Hematopoietic multipotent progenitor cell treated with erythropoietin and hydrocortisone succinate and interleukin-3 and kit ligand, for 15 days (in vitro differentiated cells): Measurements from ENCODE around the gene KCNIP2.

Experiments used
- DNase-seq: peaks from one replicate; pipeline ENCODE4 v3.0.0-alpha.2; 2015; ENCODE audit warnings: low spot score

KCNIP2 gene

DNA sequence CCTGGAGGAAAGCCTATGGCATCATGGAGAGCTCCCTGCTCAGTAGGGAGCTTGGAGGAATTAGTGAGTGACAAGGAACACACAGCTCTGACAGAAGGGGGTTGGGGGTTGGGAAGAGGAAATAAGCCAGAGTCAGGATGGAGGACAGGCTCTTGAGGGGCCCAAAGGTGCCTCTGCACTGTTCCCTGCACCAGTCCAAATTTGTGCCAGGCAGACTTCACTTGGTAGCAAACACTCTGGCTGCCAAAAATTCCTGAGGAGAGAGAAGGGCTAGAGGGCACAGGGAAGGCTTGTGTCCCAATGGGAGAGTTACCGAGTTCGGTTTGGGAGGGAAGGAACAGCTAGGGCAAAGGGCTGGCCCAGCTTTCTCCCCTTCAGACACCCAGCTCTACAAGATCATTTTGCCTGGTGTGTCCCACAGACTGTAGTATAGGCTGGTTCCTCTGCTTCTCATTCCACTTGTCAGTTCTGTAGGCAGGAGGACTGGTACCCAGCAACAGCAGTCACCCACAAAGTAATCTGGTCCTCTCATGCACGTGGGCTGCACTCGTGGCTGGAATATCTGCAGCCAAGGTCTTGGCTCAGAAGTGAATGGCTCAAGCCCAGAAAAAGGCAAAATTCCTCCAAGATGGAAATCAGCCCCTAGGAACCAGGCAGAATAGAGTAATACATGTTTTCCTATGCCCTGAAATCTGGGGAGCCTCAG is 8.0 kb upstream of the KCNIP2 start:
- DNase-seq: no peak

DNA sequence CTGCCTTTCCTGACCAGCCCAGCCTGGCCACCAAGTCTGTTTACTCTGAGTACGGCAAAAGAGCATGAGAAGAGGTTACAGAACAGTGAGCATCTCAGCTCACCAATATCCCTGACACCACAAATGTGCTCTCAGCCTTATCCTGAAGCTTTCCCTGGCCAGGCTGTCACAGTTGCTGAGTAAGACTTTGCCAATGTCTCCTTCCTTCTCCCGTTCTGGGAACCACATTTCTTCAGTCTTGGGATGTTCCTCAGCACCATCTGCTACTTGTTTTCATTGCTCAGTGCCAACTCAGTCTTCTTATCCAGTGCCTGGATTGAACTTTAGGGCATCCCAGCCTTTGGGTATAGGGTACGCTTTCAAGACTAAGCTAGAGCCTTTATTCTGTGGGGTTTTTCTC is 7.1 kb upstream of the KCNIP2 start:
- no peak for DNase-seq

DNA sequence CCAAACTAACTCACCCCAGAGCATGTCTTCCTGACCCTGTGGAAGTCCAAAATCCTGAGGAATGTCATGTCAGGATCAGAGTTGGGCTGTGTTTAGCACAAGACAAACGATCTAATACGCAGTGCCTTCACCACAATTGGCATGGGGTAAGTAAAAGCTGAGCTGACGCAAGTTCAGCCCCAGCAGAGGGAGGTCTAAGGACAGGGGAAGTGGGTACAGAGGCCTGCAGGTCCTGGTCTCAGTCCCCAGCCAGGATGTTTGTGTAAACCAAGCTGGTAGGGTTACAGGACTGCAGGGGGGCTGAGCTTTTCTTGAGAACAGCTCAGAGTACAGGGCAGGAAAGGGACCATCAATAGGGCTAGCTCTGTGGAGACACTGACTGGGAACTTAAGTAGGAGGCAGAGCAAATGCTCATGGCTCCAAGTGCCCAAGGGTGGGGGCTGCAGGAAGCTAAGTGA is 5.3 kb upstream of the KCNIP2 start:
- no peak for DNase-seq

DNA sequence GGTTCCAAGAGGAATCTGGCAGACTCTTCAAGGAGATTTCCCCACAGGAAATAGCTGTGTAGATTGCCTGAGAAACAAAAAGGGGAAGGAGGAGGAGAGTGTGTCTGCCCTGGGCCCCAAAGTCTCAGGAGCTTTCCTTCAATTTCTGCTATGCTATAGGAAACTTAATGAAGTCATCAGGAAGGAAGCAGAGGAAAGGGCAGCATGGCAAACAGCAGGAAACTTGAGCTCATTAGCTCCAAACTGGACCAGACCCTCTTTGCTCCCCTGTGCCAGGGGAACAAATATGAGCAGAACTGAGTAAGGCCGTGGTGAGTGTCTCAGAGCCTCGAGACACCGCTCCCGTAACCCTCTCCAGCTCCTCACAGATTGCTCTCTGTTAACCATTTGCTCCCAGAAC is 4.8 kb upstream of the KCNIP2 start:
- DNase-seq: no peak

DNA sequence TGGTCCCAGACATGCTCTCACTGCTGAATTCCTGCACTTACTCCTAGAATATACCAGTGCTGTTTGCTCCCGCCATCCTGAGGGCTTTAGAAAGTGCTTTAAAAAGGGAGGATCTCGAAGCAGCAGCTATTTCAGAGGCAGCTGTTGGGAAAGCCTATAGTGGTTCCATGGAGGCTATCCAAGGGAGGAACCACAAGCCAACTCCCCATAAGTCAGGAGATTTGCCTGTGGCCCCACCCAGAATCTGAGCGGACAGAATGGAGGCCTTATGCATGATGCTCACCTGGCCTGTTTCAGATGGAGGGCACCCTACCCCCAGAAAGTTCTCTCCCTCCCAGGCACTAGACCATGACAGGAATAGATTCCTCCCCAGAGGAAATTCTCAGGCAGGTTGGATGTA is 2.3 kb upstream of the KCNIP2 start:
- DNase-seq: no peak

DNA sequence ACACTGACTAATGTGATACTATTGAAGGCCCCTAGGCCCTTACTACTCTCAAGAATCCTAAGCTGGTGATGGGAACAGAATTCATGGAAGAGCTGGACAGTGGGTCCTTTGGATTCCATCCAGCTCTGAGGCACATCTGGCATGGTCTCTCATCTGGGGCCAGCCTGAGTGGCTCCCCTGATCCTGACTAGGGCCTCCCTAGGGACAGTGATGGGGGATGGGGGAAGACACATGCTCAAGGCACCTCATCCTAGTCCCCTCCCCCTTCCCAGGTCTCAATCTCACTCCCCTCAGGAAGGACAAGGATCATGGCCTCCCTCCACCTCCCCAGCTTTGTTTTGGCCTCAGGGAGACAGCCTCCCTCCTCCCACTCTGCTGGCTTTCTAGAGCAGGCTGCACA is 1.8 kb downstream of the KCNIP2 start:
- no peak for DNase-seq

DNA sequence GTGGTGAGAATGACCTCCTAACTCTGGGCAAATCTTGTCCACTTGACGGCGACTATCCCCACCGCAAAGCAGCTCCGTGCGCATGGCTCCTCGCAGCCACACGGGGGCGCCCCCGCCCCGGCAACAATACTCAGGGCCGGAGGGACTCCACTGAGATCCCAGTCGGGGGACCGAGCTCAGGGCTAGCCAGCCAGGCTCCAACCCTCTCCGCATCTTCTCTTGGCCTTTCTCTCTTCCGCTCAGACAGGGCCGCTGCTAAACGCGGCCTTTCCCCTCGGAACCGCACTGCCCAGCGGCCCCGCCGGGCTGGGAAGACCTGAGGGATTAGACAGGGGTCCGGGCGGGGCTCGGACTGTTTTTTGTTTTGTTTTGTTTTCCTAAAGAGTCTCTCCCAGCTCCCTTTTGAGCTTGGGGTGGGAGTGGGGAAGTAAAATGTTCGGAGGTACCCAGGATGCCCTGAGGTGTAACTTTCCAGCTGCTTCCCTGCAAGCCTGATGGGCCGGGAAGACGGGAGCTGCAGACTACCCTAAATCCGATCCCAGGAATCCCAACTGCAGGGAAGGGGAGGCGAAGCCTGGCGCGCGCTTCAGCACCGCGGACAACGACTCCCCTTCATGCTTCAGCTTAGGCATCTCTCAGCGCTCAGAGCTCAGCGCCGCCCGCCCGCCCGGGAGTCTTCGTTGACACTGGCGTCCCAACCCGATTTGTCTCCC is 2.7 kb downstream of the KCNIP2 start:
- peak; percentile 80 for DNase-seq

DNA sequence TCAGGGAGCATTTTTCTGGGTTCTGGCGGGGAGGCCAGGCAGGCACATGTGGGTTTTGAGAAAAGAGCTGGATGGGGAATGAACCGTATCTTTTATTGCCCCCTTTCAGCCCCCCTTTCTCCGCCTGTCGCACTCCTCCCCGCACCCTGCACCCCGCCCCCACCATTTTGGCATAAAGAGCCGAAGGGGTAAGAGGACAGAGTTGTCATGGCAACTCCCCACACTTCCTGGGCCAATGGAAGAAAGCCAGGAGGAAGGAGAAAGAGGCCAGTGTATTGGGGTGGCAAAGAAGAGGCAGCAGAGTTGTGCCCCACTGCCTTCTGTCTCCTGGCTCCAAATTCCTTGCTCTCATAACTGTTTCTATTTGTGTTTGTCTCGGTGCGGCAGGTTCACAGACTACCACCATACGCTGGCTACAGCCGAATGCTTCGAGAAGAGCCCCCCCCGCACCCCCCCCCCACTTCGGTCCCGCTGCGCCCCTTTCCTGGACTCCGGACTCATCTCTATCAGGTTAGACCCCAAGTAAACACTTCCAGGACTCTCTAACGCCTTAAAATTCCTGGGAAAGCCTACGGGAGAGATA is 3.4 kb downstream of the KCNIP2 start:
- DNase-seq: no peak

DNA sequence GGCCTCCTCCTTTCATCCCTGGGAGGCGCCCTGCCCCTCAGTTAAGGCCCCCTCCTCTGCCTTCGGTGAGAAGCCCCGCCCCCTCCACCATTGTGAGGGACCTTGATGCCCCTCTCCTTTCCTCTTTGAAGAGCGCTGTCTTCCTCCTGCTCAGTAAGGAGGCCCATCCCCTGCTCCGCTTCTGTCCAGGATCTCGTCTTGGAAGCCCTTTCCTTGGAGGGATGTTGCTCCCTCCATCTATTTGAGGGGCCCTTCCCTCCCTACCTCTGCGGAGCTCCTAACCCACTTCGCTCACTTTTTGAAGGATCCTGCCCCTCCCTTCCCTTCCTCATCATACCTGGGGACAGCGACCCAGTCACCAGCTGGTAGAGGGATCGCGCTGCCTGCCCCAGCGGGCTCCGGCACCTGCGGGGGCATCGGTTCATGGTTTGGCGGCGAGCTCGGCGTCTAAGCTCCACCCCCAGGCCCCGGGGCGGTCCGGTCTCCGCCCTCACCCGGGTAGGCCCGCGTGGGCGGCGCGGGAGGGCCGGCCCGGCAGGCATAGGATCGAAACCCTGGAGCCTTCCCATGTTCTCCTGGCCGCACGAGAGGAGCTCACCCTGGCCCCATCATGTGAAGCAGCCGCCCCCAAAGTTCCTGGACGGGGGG is 4.1 kb downstream of the KCNIP2 start:
- DNase-seq: peak; percentile 75

DNA sequence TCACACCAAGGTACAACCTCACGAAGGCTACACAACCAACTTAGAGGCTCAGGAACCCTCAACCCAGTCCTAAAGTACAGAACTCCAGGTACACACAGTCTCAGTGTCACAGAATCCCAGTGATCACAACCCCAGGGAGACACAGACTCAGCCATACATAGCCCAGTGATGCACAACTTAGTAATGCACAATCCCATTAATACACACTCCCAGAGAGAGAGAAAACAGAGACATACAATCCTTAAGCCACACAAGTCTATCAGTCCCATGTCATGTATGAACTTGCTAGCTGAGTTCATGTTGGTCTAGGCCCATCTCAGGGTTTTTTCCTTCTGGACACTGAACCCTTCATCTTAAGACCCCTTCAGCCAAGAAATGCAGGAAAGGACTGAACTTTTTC is 4.6 kb downstream of the KCNIP2 start:
- DNase-seq: no peak

DNA sequence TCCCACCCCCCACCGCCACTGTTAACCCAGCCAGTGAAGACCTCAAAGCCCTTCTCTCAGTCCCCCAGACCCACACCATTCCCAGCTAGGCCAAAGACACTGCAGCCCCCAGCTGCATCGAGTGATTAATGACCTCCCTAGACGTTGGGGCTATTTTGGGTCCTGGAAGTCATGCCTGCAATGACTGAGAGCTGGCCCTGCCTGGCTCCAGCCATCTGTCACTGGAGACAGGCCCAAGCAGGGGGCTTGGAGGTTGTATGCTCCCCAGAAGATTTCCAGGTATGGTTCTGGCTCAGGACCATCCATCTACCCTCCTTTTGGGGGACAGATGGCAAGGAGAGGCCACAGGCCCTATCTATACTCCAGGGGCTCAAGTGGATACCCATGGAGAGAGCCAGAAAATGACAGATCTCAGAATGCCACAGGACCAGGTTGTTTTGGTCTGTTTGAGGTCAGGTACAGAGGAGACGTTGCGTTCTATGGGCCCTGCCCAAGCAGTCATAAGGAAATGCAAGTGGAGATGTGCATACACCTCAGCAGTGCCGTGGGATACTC is 5.1 kb downstream of the KCNIP2 start:
- DNase-seq: no peak

DNA sequence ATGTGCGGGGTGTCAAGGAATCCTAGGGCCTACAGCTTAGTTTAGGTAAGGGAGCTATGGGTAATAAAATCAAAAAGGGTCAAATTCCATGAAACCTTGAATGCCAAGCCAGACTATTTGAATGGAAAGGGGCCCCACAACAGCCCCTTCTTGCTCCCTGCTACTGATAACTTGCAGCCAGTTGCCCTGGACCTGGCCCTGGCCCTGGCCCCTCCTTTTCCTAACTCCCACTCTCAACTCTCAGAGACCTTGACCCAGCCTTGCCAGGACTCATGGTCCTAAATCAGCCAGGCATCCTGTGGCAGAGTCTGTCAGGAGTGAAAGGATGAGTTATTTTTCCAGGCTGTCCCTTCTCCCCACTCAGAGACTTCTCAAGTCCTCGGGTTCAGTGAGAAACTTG is 5.9 kb downstream of the KCNIP2 start:
- no peak for DNase-seq

DNA sequence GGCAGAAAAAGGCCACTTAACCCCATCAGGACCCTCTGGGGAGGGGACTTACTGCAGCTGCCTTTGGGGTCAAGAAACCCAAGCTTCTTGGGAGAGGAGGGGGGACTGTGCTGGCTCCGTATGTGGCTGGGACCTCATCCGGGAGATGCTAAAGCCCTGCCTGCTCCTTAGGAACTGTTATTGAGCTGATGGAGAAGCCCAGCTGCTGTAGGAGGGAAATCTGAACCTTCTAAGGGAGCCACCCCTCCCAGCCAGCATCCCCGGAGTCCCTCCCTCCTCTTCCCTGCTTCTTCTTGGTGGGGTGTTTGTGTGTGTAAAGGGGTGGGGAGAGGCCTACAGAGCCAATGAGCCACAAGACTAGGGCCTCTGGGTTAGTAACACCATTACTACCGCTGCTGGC is 8.2 kb downstream of the KCNIP2 start:
- no peak for DNase-seq

DNA sequence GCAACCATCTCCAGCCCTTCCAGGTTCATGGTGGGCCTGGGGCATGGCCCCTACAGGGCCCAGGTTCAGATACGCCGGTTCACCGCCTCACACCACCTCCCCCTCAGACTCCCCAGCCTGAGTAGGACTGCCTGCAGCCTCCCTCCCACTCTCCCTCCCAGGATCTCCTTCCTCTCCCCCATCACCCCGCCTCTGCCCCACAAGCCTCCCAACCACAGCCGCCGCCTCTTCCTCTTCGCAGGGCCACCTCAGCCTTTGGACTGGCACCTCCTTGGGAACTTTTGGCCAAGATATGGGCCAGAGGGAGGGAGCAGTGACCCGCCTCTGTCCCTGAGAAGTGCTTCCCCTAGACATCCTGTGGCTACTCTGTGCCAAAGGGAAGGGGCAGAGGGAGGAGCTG is 9.3 kb downstream of the KCNIP2 start:
- no peak for DNase-seq

DNA sequence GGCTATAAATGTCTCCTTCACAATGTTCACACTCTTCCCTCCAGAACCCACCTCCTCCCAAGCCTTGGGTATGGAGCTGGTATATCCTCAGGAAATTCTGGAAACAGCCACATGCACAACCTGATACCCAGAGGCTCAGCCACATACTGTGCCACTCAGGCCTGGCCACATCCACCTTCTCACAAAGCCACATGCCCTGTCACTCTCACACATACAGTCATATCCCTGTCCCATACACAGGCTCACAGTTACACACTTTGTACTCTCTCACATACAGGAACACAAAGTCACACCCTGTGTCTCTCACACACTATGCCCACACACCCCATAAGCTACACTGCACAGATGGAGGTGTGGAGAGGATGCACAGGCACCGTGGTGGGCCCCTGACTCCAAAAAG is 10.1 kb downstream of the KCNIP2 start:
- no peak for DNase-seq

DNA sequence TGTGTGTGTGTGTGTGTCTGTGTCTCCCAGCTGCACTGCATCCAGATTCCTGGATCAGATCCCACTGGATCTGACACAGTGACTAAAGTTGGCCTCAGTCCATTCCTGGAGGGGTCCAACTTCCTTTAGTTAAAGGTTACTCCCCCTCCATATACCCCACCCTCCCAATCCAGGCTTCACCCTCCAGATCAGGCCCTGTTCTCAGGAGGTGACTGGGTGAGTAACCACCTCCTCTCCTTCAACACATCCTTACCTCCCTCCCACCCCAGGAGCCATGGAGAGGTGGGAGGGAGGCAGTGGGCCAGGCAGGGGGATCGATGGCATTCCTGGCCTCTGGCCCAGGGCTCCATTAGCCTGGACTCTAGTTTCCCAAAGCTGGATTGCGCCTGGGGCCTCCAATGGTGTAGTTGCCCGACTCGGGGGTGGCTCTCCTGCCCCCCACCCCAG is 11.3 kb downstream of the KCNIP2 start:
- DNase-seq: no peak

DNA sequence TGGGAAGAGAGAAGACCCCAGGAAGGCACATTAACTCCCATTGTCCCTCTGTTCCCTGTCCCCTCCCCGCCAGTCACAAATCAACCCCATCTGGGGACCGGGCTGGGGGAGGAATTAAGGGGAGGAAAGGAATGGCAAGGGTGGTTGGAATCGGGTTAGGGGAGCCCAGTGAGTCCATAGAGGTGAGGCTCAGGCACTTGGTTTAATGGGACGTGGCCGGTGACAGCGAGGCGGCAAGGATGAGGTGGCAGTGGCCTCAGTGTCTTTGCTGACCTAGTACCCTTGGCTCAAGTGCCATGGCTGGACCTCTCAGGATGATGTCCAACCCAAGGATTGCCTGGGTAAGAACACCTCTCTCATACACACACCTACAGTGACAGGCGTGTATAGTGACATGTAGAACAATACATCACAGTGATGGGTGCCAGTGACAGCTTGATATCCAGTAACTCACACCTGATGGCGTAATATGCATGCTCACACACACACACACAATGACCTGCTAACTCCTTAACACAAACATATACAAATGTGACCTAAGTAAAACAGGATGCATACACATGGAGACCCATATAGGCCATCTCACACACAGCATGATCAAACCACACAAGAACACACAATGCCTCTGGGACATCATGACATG is 12.3 kb downstream of the KCNIP2 start:
- no peak for DNase-seq

DNA sequence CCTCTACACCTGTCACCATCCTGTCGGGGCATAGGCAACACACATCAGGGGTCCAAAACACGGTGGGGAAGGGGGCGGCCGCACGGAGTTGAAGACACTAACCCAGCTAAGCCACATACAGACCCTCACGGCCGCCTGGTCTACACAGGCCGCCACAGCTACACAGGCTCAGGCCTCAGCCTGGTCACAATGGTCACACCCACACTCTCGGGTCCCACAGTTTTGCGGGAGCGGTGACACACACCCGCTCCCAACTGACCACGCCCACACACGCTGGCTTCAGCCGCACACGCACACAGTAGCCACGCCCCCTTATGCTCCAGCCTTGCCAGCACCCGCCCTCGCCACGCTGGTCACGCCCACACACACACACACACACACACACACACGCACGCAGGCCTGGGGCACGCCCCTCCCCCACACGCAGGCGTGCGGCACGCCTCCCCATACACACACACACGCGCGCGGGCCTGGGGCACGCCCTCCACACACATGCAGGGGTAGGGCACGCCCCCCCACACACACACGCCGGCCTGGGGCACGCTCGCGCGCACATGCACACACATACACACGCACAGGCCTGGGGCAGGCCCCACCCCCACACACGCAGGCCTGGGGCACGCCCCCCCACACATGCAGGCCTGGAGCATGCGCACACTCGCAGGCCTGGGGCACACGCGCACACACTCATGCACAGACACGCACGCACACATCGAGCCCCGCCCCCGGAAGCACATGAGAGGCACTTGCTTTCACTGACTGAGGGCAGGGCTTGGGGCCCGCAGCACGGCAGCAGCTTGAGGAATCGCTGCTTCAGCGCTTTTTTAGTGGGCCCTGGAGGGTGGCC is 13.1 kb downstream of the KCNIP2 start:
- DNase-seq: peak; percentile 95

DNA sequence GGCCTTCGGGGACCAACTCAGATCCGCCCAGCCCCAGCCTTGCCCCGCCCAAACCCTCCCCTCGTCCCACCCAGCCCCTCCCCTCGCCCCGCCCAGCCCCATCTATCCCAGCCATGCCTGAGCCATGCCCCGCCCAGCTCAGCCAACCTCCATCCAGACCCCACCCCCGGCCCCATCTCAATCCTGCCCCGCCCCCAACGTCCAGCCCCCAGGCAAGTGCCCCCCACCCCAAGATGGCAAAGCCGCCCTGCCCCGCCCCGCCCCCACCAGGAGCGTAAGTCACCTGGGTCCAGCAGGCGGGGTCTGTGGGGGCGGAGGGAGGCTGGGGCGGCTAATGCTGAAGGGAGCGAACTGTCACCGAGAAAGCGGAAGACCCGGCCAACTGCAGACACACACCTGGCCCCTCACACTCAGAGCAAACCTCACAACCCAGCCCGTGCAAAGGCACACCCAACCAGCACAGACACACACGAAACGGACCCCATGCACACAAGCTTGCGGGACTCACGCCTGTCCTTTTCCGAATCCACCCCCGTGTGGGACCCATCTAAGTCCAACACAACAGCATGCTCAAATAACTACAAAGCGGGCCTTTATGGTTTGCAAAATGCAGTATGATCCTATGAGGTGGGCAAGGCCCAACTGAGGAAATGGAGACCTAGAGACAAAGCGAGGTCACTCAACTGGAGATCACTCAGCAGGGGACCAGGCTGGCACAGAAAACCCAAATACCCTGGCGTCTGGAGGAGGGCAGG is 13.9 kb downstream of the KCNIP2 start:
- peak; percentile 53 for DNase-seq
